ENCODE data around the gene RALGPS2.

RALGPS2 gene

GRCh38 chr1:178867670-178868069 is 142.6 kb downstream of the RALGPS2 start:
- TF ChIP-seq CTCF (IDR thresholded peaks at IDR 0.05; ENCODE audit: control insufficient read depth, extremely low read depth, insufficient read depth): no peak
- DNase-seq (ENCODE audit: low read depth): no peak
- H3K4me3 ChIP-seq (ENCODE audit: low read depth, low read length): no peak overlapping the region

GRCh38 chr1:178868706-178869105 is 143.7 kb downstream of the RALGPS2 start:
- H3K4me3 ChIP-seq (ENCODE audit: low read depth, low read length): no peak overlapping the region
- DNase-seq (ENCODE audit: low read depth): no peak
- TF ChIP-seq CTCF (IDR thresholded peaks at IDR 0.05; ENCODE audit: control insufficient read depth, extremely low read depth, insufficient read depth): no peak

- H3K4me3 ChIP-seq (ENCODE audit: low read depth, low read length): no peak overlapping the region
- TF ChIP-seq CTCF (IDR thresholded peaks at IDR 0.05; ENCODE audit: control insufficient read depth, extremely low read depth, insufficient read depth): no peak
- DNase-seq (ENCODE audit: low read depth): no peak
These were observed 144.2 kb downstream of the RALGPS2 start for GRCh38 chr1:178869119-178869697.

GRCh38 chr1:178870221-178870620 is 145.2 kb downstream of the RALGPS2 start:
- no peak for TF ChIP-seq CTCF (IDR thresholded peaks at IDR 0.05; ENCODE audit: control insufficient read depth, extremely low read depth, insufficient read depth)
- DNase-seq (ENCODE audit: low read depth): no peak
- no peak overlapping the region for H3K4me3 ChIP-seq (ENCODE audit: low read depth, low read length)

- DNase-seq (ENCODE audit: low read depth): no peak
- TF ChIP-seq CTCF (IDR thresholded peaks at IDR 0.05; ENCODE audit: control insufficient read depth, extremely low read depth, insufficient read depth): no peak
- H3K4me3 ChIP-seq (ENCODE audit: low read depth, low read length): no peak within 1 kb of the TSS
These were observed 145.9 kb downstream of the RALGPS2 start, which contains the start of gene ANGPTL1 for GRCh38 chr1:178870944-178871343. ANGPTL1 (minus strand) TSS chr1:178871077; CDS start chr1:178865776, 5,301 bp downstream.

GRCh38 chr1:178871551-178872320 is 146.7 kb downstream of the RALGPS2 start:
- no peak for TF ChIP-seq CTCF (IDR thresholded peaks at IDR 0.05; ENCODE audit: control insufficient read depth, extremely low read depth, insufficient read depth)
- DNase-seq (ENCODE audit: low read depth): no peak
- no peak overlapping the region for H3K4me3 ChIP-seq (ENCODE audit: low read depth, low read length)
